B cell (primary cell): ENCODE data around the gene RAB43. TPM values are rescaled to one million over a fixed set of nuclear protein-coding genes. Genes with fewer than 3 reads are reported as not detected.

Source experiments
- ATAC-seq: fragments of 200-7000 bp; cut with Tn5 transposase; one replicate; pipeline ENCODE4 v1.10.0; 2021; ENCODE audit warnings: low read depth, mild to moderate bottlenecking, moderate number of reproducible peaks, moderate library complexity
- CTCF ChIA-PET: fragments of 350-600 bp; sonication (Branson Sonifier 250); formaldehyde crosslinking; loops from one replicate; lab custom pipeline; 2021; ENCODE audit warnings: antibody characterized with exemption, inconsistent platforms; lab: Charles Lee
- POLR2A ChIA-PET: fragments of 350-600 bp; sonication (Branson Sonifier 250); formaldehyde crosslinking; loops from one replicate; lab custom pipeline; 2021; ENCODE audit warnings: antibody characterized with exemption; lab: Charles Lee
- DNase-seq: peaks from one replicate; pipeline ENCODE4 v3.0.0; 2013
- H2AFZ ChIP-seq: 2 replicates; pipeline ENCODE4 v1.6.1; 2012; ENCODE audit warnings: mild to moderate bottlenecking, low read depth, low read length; ENCODE audit not compliant: insufficient read depth, poor library complexity, severe bottlenecking
- H3K27ac ChIP-seq, 2 donors: 1 replicate in 1 of 2; 2 replicates in 1 of 2; pipeline ENCODE4 v1.5.1; 2012 to 2013; ENCODE audit warnings: low read length in 2 of 2, mild to moderate bottlenecking in 2 of 2, moderate library complexity in 1 of 2
- H3K27me3 ChIP-seq, 4 experiments: fragments of 200-600 bp in 1 of 4; sonication (generic) in 1 of 4; replicated peaks in 1 of 4; 1 replicate in 2 of 4; 2 replicates in 2 of 4; pipeline versions ENCODE4 v1.6.1 to v1.7.0; 2013 to 2016; ENCODE audit warnings: low read length in 3 of 4, mild to moderate bottlenecking in 2 of 4, mixed read lengths in 1 of 4, moderate library complexity in 1 of 4; ENCODE audit not compliant: insufficient read depth in 4 of 4, control insufficient read depth in 3 of 4; ENCODE audit errors: control extremely low read depth in 1 of 4
- H3K36me3 ChIP-seq, 2 experiments: replicated peaks in 1 of 2; 1 replicate in 1 of 2; 2 replicates in 1 of 2; pipeline versions ENCODE4 v1.6.1 to v1.7.1; 2013; ENCODE audit warnings: low read length in 1 of 2; ENCODE audit not compliant: insufficient read depth in 2 of 2, control insufficient read depth in 1 of 2; ENCODE audit errors: control extremely low read depth in 1 of 2, extremely low read depth in 1 of 2
- H3K4me1 ChIP-seq, 2 donors: fragments of 200-600 bp in 1 of 2; sonication (generic) in 1 of 2; 1 replicate in 1 of 2; 2 replicates in 1 of 2; pipeline versions ENCODE4 v1.5.1 to v1.6.1; 2013 to 2017; ENCODE audit warnings: low read length in 2 of 2; ENCODE audit not compliant: control insufficient read depth in 2 of 2, insufficient read depth in 2 of 2
- H3K4me2 ChIP-seq: replicated peaks from 2 replicates; pipeline ENCODE3; 2012; ENCODE audit warnings: mild to moderate bottlenecking, low read depth, low read length; ENCODE audit not compliant: poor library complexity, severe bottlenecking
- H3K4me3 ChIP-seq, 5 experiments: fragments of 200-600 bp in 1 of 5; sonication (generic) in 1 of 5; 1 replicate in 3 of 5; 2 replicates in 2 of 5; pipeline versions ENCODE4 v1.5.1 to v1.7.0; 2011 to 2016; ENCODE audit warnings: low read length in 4 of 5, mild to moderate bottlenecking in 4 of 5, low read depth in 2 of 5, control low read depth in 1 of 5, moderate library complexity in 1 of 5; ENCODE audit not compliant: insufficient read depth in 1 of 5; ENCODE audit errors: control extremely low read depth in 1 of 5, extremely low read depth in 1 of 5
- H3K79me2 ChIP-seq: fragments of 200-600 bp; sonication (generic); one replicate; pipeline ENCODE4 v1.6.0; 2016; ENCODE audit warnings: low read length; ENCODE audit not compliant: control insufficient read depth, insufficient read depth
- H3K9ac ChIP-seq: fragments of 200-600 bp; sonication (generic); 2 replicates; pipeline ENCODE4 v1.6.1; 2017; ENCODE audit warnings: mild to moderate bottlenecking, low read length, moderate library complexity
- H3K9me3 ChIP-seq, 3 donors: one replicate each; pipeline versions ENCODE4 v1.6.1 to v1.7.1; 2013; ENCODE audit warnings: low read length in 2 of 3; ENCODE audit not compliant: control insufficient read depth in 2 of 3, insufficient read depth in 1 of 3; ENCODE audit errors: control extremely low read depth in 1 of 3
- H4K20me1 ChIP-seq: 2 replicates; pipeline ENCODE4 v1.6.0; 2012; ENCODE audit warnings: mild to moderate bottlenecking, low read length; ENCODE audit not compliant: insufficient read depth, control insufficient read depth, poor library complexity, severe bottlenecking
- H3K27ac Mint-ChIP-seq: one replicate; pipeline ENCODE4 v1.8.0; 2021; ENCODE audit warnings: mixed read lengths
- H3K27me3 Mint-ChIP-seq: one replicate; pipeline ENCODE4 v1.8.0; 2021; ENCODE audit warnings: mixed read lengths
- H3K4me1 Mint-ChIP-seq: one replicate; pipeline ENCODE4 v1.8.0; 2021; ENCODE audit warnings: mixed read lengths
- H3K4me3 Mint-ChIP-seq: one replicate; pipeline ENCODE4 v1.8.0; 2021; ENCODE audit warnings: mixed read lengths
- H3K9me3 Mint-ChIP-seq: one replicate; pipeline ENCODE4 v1.8.0; 2022; ENCODE audit warnings: mixed read lengths; ENCODE audit not compliant: insufficient read depth
- EZH2 ChIP-seq: IDR thresholded peaks from 2 replicates; pipeline ENCODE4 v1.6.1; 2012; ENCODE audit warnings: borderline replicate concordance, low read depth, mild to moderate bottlenecking, moderate library complexity, low read length; ENCODE audit not compliant: insufficient read depth, poor library complexity, severe bottlenecking
- WGBS: methylation state at CpG from one replicate; pipeline ENCODE4 v1.1.5; 2013; ENCODE audit warnings: missing lambda C conversion rate; ENCODE audit not compliant: insufficient coverage; 5-methylcytosine and 5-hydroxymethylcytosine counted together
- intact Hi-C: fragments of 100-400 bp; cut with micrococcal nuclease; formaldehyde crosslinking; loops from one replicate; pipeline ENCODE4 v1.10.0; 2022
- polyA plus RNA-seq: library from polyadenylated mRNA; depleted of rRNA; stranded (reverse); fragments of >200 nt; gene quantifications from 2 replicates; pipeline ENCODE4 v1.2.3, GENCODE V29; 2012
- total RNA-seq, 2 donors: library from RNA; stranded (reverse); fragments of 120-200 nt in 1 of 2; gene quantifications; 1 replicate in 1 of 2; 2 replicates in 1 of 2; pipeline versions ENCODE4 v1.2.3 to v1.2.4, GENCODE V29; 2013 to 2022
- TF ChIP-seq, protein P1 (sequence below): fragments of 200-600 bp; IDR thresholded peaks from one replicate; pipeline ENCODE4 v1.8.0; 2022; ENCODE audit warnings: antibody characterized with exemption, mild to moderate bottlenecking

Gene RAB43
- total and polyA plus RNA-seq, 2 donors (not counting 1 experiment from before 2014, with no cell fraction given), result 7.6 to 14.3 TPM

- no peak overlapping the region for H3K9ac ChIP-seq
- CTCF ChIA-PET, result no interaction called here
Measured at GRCh38 chr3:129081503-129081902, 40.1 kb downstream of the RAB43 start.

GRCh38 chr3:129078510-129078909, 43.1 kb downstream of the RAB43 start:
- ATAC-seq (no peak), DNase-seq (no peak)
- no peak overlapping the region for H3K9ac ChIP-seq
- Mint-ChIP-seq H3K4me3 (no peak overlapping the region), H3K27ac (no peak overlapping the region), H3K4me1 (no peaks in the 10 kb centered on the region), H3K27me3 (no peaks in the 10 kb centered on the region), H3K9me3 (no peaks in the 10 kb centered on the region)
- H4K20me1 ChIP-seq, result no peaks in the 10 kb centered on the region
- TF ChIP-seq EZH2, result no peak
- TF ChIP-seq, protein P1, sequence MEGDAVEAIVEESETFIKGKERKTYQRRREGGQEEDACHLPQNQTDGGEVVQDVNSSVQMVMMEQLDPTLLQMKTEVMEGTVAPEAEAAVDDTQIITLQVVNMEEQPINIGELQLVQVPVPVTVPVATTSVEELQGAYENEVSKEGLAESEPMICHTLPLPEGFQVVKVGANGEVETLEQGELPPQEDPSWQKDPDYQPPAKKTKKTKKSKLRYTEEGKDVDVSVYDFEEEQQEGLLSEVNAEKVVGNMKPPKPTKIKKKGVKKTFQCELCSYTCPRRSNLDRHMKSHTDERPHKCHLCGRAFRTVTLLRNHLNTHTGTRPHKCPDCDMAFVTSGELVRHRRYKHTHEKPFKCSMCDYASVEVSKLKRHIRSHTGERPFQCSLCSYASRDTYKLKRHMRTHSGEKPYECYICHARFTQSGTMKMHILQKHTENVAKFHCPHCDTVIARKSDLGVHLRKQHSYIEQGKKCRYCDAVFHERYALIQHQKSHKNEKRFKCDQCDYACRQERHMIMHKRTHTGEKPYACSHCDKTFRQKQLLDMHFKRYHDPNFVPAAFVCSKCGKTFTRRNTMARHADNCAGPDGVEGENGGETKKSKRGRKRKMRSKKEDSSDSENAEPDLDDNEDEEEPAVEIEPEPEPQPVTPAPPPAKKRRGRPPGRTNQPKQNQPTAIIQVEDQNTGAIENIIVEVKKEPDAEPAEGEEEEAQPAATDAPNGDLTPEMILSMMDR, result no peak
- H3K36me3 ChIP-seq, result no peaks in the 10 kb centered on the region
- no peaks in the 10 kb centered on the region for H3K27me3 ChIP-seq
- H3K4me2 ChIP-seq, result no peak overlapping the region
- 93% methylated on average over 5 of the region's 8 CpGs for WGBS
- no peaks in the 10 kb centered on the region for H3K79me2 ChIP-seq
- H3K9me3 ChIP-seq, result no peaks in the 10 kb centered on the region
- ChIA-PET POLR2A (no interaction called here), CTCF (interaction anchor here (0.7 kb wide), 1 partner anchor 25 kb away, joined by 3 read pairs; no protein-coding TSS in a partner anchor)
- no peaks in the 10 kb centered on the region for H3K4me1 ChIP-seq
- intact Hi-C loops, result no loop called here
- H3K4me3 ChIP-seq, result no peak overlapping the region
- H2AFZ ChIP-seq, result no peak overlapping the region
- no peak overlapping the region for H3K27ac ChIP-seq

More at GRCh38 chr3:129081503-129081902, 40.1 kb downstream of the RAB43 start:
- no peak overlapping the region for H3K4me3 Mint-ChIP-seq
- no peak for TF ChIP-seq EZH2
- TF ChIP-seq, protein P1, result no peak
- H3K27me3 Mint-ChIP-seq, result no peaks in the 10 kb centered on the region
- Histone ChIP-seq H3K27me3 (no peaks in the 10 kb centered on the region), H2AFZ (no peak overlapping the region), H3K9me3 (no peaks in the 10 kb centered on the region), H3K79me2 (no peaks in the 10 kb centered on the region), H3K4me1 (no peaks in the 10 kb centered on the region), H3K36me3 (no peaks in the 10 kb centered on the region), H4K20me1 (no peaks in the 10 kb centered on the region), H3K4me2 (no peak overlapping the region), H3K27ac (no peak overlapping the region), H3K4me3 (no peak overlapping the region)
- POLR2A ChIA-PET, result no interaction called here
- H3K27ac Mint-ChIP-seq, result no peak overlapping the region
- H3K4me1 Mint-ChIP-seq, result no peaks in the 10 kb centered on the region
- no CpG with 5 or more reads among the region's 8 CpGs for WGBS
- intact Hi-C loops, result no loop called here
- no peak for DNase-seq
- H3K9me3 Mint-ChIP-seq, result no peaks in the 10 kb centered on the region
- no peak for ATAC-seq
